VCaP (cell line): ENCODE data around the gene PRDM2.

Experiments
- H3K27ac ChIP-seq: fragments of 450-650 bp; 2 replicates; pipeline ENCODE4 v1.5.1; 2017
- TF ChIP-seq, protein P1 (sequence below): fragments of 450-650 bp; conservative IDR thresholded peaks from 2 replicates; pipeline ENCODE4 v1.5.1; 2017; ENCODE audit warnings: mild to moderate bottlenecking, moderate library complexity

The PRDM2 gene

DNA sequence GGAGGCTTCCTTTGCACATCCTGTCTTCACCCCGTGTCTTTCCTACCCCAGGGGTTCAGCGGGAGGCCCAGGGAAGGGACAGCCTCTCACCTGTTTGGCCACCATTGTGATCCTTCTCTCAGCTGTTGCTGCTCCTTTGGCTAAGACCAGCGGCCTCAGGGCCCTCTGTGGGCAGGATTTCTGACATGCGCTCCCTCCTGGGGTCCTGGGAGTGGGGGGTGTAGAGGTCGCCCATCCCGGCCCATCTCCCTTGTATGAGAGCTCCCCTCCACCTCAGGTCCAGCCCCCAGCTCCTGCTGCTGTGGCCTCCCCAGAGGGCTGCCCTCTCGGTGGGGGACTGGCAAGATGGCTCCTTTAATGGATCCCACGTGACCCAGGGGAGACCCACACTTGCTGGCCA lies 120.5 kb downstream of the PRDM2 start:
- no peak overlapping the region for H3K27ac ChIP-seq
- TF ChIP-seq, protein P1, sequence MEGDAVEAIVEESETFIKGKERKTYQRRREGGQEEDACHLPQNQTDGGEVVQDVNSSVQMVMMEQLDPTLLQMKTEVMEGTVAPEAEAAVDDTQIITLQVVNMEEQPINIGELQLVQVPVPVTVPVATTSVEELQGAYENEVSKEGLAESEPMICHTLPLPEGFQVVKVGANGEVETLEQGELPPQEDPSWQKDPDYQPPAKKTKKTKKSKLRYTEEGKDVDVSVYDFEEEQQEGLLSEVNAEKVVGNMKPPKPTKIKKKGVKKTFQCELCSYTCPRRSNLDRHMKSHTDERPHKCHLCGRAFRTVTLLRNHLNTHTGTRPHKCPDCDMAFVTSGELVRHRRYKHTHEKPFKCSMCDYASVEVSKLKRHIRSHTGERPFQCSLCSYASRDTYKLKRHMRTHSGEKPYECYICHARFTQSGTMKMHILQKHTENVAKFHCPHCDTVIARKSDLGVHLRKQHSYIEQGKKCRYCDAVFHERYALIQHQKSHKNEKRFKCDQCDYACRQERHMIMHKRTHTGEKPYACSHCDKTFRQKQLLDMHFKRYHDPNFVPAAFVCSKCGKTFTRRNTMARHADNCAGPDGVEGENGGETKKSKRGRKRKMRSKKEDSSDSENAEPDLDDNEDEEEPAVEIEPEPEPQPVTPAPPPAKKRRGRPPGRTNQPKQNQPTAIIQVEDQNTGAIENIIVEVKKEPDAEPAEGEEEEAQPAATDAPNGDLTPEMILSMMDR: no peak

DNA sequence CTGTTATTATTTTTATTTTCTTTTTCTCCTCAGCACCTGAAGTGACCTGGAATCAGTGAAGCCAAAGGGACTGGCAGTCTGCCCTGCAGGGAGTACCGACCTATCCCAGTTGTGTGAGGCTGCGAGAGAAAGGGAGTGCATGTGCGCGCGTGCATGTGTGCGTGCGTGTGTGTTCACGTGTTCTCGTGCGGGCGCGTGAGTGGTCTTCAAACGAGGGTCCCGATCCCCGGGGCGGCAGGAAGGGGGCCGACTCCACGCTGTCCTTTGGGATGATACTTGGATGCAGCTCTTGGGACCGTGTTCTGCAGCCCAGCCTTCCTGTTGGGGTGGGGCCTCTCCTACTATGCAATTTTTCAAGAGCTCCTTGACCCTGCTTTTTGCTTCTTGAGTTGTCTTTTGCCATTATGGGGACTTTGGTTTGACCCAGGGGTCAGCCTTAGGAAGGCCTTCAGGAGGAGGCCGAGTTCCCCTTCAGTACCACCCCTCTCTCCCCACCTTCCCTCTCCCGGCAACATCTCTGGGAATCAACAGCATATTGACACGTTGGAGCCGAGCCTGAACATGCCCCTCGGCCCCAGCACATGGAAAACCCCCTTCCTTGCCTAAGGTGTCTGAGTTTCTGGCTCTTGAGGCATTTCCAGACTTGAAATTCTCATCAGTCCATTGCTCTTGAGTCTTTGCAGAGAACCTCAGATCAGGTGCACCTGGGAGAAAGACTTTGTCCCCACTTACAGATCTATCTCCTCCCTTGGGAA lies 123.3 kb downstream of the PRDM2 start:
- TF ChIP-seq, protein P1: no peak

DNA sequence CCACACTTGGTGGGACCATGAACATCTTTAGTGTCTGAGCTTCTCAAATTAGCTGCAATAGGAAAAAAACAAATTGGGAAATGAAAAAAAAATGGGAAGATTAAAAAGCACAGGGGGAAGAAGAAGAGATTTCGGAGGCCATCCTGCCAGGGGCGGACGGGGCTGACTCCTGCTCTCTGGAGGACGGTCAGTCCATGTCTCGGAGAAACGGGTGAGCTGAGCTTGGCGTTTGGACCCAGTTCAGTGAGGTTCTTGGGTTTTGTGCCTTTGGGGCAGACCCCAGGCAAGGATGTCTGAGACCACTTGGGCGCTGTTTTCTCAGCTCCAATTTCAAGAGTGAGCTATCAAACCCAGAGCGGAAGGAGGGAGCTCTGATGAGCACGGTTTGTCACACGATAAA lies 123.9 kb downstream of the PRDM2 start:
- no peak overlapping the region for H3K27ac ChIP-seq
- TF ChIP-seq, protein P1: no peak

More for the DNA sequence above, 123.3 kb downstream of the PRDM2 start:
- no peak overlapping the region for H3K27ac ChIP-seq

DNA sequence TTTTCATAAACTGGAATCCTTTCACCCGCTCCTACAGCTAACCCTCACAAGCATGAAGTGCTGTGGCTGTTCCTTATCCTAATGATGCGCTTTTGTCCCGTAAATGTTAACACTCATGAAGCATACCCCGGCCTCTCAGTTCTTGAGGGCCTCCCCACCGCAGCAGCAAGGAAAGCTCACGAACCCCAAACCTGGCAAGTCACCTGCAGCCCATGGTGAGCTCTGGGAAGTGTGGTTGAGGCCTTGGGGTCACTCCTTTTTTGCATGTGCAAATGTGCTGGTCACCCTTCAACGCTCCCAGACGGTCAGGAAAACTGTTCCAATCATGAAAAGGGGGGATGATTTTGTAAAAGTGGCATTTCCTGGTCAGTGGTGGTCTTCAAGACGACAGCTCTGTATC lies 124.6 kb downstream of the PRDM2 start:
- TF ChIP-seq, protein P1: no peak

DNA sequence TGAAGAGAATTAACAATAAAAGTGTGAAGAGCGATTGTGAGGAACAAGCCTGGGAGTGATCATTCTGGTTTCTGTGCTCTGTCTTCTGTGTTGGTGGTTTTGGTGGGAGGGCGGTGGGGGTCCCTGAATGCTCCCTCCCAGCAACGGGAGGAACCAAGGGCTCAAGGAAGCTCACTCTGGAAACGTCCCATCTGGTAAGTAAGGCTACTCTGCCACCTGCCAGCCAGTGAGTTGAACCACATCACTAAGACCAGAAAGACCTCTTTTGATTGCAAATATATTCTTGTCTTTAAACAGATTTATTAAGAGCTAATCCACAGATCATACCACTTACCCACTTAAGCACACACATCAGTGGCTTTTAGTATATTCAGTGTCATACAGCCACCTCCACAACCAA lies 125.0 kb downstream of the PRDM2 start:
- TF ChIP-seq, protein P1: peak; percentile 48; the same call in 1 of the 2 replicates
- H3K27ac ChIP-seq: no peak overlapping the region

More for the DNA sequence above, 124.6 kb downstream of the PRDM2 start:
- H3K27ac ChIP-seq: no peak overlapping the region

DNA sequence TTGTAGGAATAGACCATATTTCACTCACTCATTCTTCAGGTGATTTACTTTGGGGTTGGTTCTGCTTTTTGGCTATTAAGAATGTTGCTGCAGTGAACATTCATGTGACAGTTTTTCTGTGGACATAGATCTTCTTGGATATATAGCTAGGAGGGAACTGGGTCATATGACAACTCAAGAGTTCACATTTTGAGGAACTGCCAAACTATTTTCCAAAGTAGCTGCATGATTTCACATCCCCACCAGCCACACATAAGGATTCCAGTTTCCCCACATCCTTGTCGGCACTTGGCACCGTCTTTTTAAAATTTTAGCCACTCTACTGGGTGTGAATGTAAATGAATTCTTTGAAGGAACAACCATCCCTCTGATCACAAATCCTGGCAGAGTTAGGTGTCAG lies 126.0 kb downstream of the PRDM2 start:
- TF ChIP-seq, protein P1: no peak
- H3K27ac ChIP-seq: no peak overlapping the region

DNA sequence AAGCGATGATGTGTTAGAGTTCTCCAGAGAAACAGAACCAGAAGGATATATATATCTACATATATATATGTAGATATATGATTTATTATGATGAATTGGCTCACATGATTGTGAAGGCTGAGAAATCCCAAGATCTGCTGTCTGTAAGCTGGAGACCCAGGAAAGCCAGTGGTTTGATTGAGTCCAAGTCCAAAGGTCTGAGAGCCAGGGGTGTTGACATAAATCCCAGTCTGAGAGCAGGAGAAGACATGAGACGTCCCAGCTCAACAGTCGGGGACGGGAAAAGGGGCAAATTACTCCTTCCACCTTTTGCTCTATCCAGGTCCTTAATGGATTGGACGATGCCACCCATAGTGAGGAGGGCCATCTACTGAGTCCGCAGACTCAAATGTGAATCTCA lies 126.6 kb downstream of the PRDM2 start:
- no peak overlapping the region for H3K27ac ChIP-seq
- TF ChIP-seq, protein P1: no peak
